Heart left ventricle (tissue), 16 donors: ENCODE results near the gene ARHGAP8. TPM values are rescaled to one million over a fixed set of nuclear protein-coding genes. Genes with fewer than 3 reads are reported as not detected.

Experiments
- ATAC-seq, 4 donors: fragments of 200-7000 bp; cut with Tn5 transposase; one replicate each; pipeline ENCODE4 v1.9.1; 2020 to 2022; ENCODE audit warnings: moderate library complexity in 4 of 4, mild to moderate bottlenecking in 3 of 4, moderate number of reproducible peaks in 1 of 4
- DNase-seq, 5 donors: peaks; one replicate each; pipeline ENCODE4 v3.0.0-alpha.2; 2020
- H3K27ac ChIP-seq, 12 donors: fragments of 200-600 bp; sonication (generic) in 4 of 12; one replicate each; pipeline versions ENCODE4 v1.5.0 to v1.8.0; 2016 to 2022; ENCODE audit warnings: mild to moderate bottlenecking in 2 of 12
- H3K27me3 ChIP-seq, 9 donors: fragments of 200-600 bp; sonication (generic) in 2 of 9; one replicate each; pipeline versions ENCODE4 v1.5.1 to v1.8.0; 2016 to 2022; ENCODE audit warnings: mild to moderate bottlenecking in 3 of 9
- H3K36me3 ChIP-seq, 9 donors: fragments of 200-600 bp; sonication (generic) in 2 of 9; one replicate each; pipeline versions ENCODE4 v1.5.0 to v1.8.0; 2018 to 2022; ENCODE audit warnings: mild to moderate bottlenecking in 2 of 9
- H3K4me1 ChIP-seq, 12 donors: fragments of 200-600 bp; sonication (generic) in 4 of 12; one replicate each; pipeline versions ENCODE4 v1.5.0 to v1.8.0; 2016 to 2022; ENCODE audit warnings: mild to moderate bottlenecking in 3 of 12
- H3K4me3 ChIP-seq, 12 donors: fragments of 200-600 bp; sonication (generic) in 4 of 12; one replicate each; pipeline versions ENCODE4 v1.5.0 to v1.8.0; 2017 to 2022; ENCODE audit warnings: mild to moderate bottlenecking in 9 of 12, moderate library complexity in 4 of 12
- H3K9me3 ChIP-seq, 12 donors: fragments of 200-600 bp; sonication (generic) in 4 of 12; one replicate each; pipeline versions ENCODE4 v1.5.0 to v1.8.0; 2016 to 2022; ENCODE audit warnings: mild to moderate bottlenecking in 1 of 12
- CTCF ChIP-seq, 12 donors: fragments of 200-600 bp; sonication (generic) in 4 of 12; IDR thresholded peaks; one replicate each; pipeline versions ENCODE4 v1.5.0 to v1.8.0; 2018 to 2022; ENCODE audit warnings: antibody characterized with exemption in 12 of 12, mild to moderate bottlenecking in 5 of 12
- POLR2A ChIP-seq, 2 donors: fragments of 450-650 bp; IDR thresholded peaks; one replicate each; pipeline ENCODE4 v1.6.1; 2017; ENCODE audit warnings: antibody characterized with exemption in 2 of 2, mild to moderate bottlenecking in 2 of 2, moderate library complexity in 2 of 2
- WGBS, 4 donors: extraction: QIAGEN DNeasy Blood & Tissue Kit in 2 of 4; methylation state at CpG; one replicate each; pipeline versions ENCODE4 v1.1.5 to v1.1.7; 2013 to 2018; 5-methylcytosine and 5-hydroxymethylcytosine counted together
- intact Hi-C, 10 donors: fragments of 100-400 bp; cut with DNase I; formaldehyde crosslinking; loops; one replicate each; pipeline versions ENCODE4 v1.11.1 to v1.14.2; 2022
- polyA plus RNA-seq, 2 donors: library from polyadenylated mRNA; stranded (reverse); fragments of 200-250 nt; gene quantifications; one replicate each; pipeline ENCODE4 v1.2.3, GENCODE V29; 2013
- total RNA-seq, 9 donors: library from RNA; depleted of rRNA in 2 of 9; stranded (reverse); fragments of >200 nt in 2 of 9; fragmentation: NEBNext Ultra II Directional in 3 of 9; extraction: Animal tissue kit (Norgen Biotek cat#: 25700) in 3 of 9; gene quantifications; one replicate each; pipeline versions ENCODE4 v1.1.0 to v1.2.4, GENCODE V29; 2016 to 2023
- donor health status: ischemic (EF 13 %, LVEDD 7.1; RV severe dilation, severe dysfunction).
- donor health status: healthy with polysubstance abuse.
- donor health status: DM: no; HTN: yes; CAD: no.
- donor health status: DM: no; HTN: no; CAD: no.
- donor health status: ischemic (EF 25% LVEDD 6.9; RV normal size, moderate dysfunction).
- donor health status: ischemic (EF 25% LVEDD 5.7; RV mildly dilated, moderate dysfunction).
- donor health status: healthy.
- donor health status: DM: yes; HTN: yes; CAD: no.
- donor health status: ischemic (EF 35%, LVEDD 5.7; RV mildly dilated, moderate dysfunction).
- donor health status: nonischemic (EF 11% LVEDD 7.7; RV severe dilation, severe dysfunction).
- donor health status: DM: yes; HTN: yes; CAD: no.
- donor health status: PGD.
- donor health status: ischemic (EF 29% LVEDD 5.4; RV normal size, mild dysfunction).
- donor health status: nonischemic (EF 23%, LVEDD 6.1; RV moderate dilation, normal function).

The ARHGAP8 gene
- total and polyA plus RNA-seq, 11 donors = 0.08 to 1.3 (median 0.23) TPM; not detected in 7

DNA sequence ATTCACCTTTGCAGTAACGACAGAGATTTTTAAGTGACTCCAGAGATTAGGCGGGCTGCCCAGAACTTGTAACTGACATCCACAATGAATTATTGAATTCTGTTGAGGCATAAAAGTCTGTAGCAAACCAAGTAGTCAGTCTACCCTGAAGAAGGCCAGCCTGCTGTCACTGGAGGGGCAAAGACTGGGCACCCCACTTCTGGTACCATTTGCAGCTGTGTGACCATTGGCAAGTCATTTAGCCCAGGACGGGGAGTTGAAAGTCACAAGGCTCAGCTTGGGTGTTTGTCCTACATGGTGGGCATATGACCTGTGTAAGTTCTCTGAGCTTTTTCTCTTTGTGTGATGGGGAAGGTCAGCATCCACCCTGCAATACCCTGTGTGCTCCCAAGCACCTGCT, 119.4 kb downstream of the ARHGAP8 start:
- Histone ChIP-seq H3K27ac (no peak overlapping the region), H3K4me1 (no peaks in the 10 kb centered on the region), H3K9me3 (peaks cover 0 to 19% (median 8%) of the 10 kb centered on the region in 12 donors), H3K27me3 (no peaks in the 10 kb centered on the region), H3K36me3 (no peaks in the 10 kb centered on the region), H3K4me3 (no peak overlapping the region)
- no peak for ATAC-seq
- DNase-seq = peak in 1 of 5 donors; percentile 34
- no peak for TF ChIP-seq CTCF (IDR thresholded peaks at IDR 0.05)
- intact Hi-C loops = no loop called here
- 89 to 94% (median 91%) methylated on average over 3 of the region's 3 CpGs for WGBS, 4 donors

GRCh38 chr22:44876921-44877320, 124.5 kb downstream of the ARHGAP8 start:
- TF ChIP-seq POLR2A (IDR thresholded peaks at IDR 0.05) (no peak), CTCF (IDR thresholded peaks at IDR 0.05) (no peak)
- Histone ChIP-seq H3K27me3 (no peaks in the 10 kb centered on the region), H3K9me3 (peaks cover 0 to 20% (median 10%) of the 10 kb centered on the region in 12 donors), H3K4me1 (no peaks in the 10 kb centered on the region), H3K27ac (no peak overlapping the region), H3K4me3 (no peak overlapping the region), H3K36me3 (no peaks in the 10 kb centered on the region)
- intact Hi-C loops = no loop called here
- WGBS, 4 donors = 88 to 98% (median 93%) methylated on average over 4 of the region's 4 CpGs
- no peak for ATAC-seq
- DNase-seq = no peak

GRCh38 chr22:44878483-44879300, 126.3 kb downstream of the ARHGAP8 start:
- 77 to 86% (median 83%) methylated on average over 12 to 14 of the region's 14 CpGs for WGBS, 4 donors
- Histone ChIP-seq H3K36me3 (no peaks in the 10 kb centered on the region), H3K4me3 (no peak overlapping the region), H3K9me3 (peaks cover 0 to 17% (median 8%) of the 10 kb centered on the region in 12 donors), H3K27ac (no peak overlapping the region), H3K4me1 (no peaks in the 10 kb centered on the region), H3K27me3 (no peaks in the 10 kb centered on the region)
- TF ChIP-seq CTCF (IDR thresholded peaks at IDR 0.05) = no peak
- no peak for TF ChIP-seq POLR2A (IDR thresholded peaks at IDR 0.05)
- intact Hi-C loops = no loop called here
- DNase-seq (no peak), ATAC-seq (peak in 1 of 4 donors; percentile 29)

DNA sequence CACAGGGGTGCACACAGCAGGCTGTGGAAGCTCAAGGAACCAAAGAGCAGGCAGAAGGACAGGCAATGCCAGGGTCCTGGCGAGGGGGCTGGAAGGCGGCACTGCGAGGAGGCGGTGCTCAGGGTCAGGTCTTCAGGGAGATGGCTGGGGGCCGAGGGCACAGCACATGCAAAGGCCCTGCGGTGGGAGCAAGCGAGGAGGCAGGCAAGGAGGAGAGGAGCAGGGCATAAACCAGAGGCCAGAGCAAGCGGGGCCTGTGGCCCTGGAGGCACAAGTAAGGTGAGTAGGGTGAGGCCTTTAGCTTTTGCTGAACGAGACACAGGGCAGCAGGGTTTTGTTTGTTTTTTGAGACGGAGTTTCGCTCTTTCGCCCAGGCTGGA, 126.9 kb downstream of the ARHGAP8 start:
- Histone ChIP-seq H3K9me3 (peaks cover 0 to 17% (median 8%) of the 10 kb centered on the region in 12 donors), H3K4me1 (no peaks in the 10 kb centered on the region), H3K4me3 (no peak overlapping the region), H3K27me3 (no peaks in the 10 kb centered on the region), H3K36me3 (no peaks in the 10 kb centered on the region), H3K27ac (no peak overlapping the region)
- intact Hi-C loops = no loop called here
- TF ChIP-seq POLR2A (IDR thresholded peaks at IDR 0.05) = no peak
- no peak for TF ChIP-seq CTCF (IDR thresholded peaks at IDR 0.05)
- ATAC-seq (no peak), DNase-seq (no peak)
- 90 to 92% (median 91%) methylated on average over 12 of the region's 12 CpGs for WGBS, 4 donors
